SK-N-SH (cell line): ENCODE measurements around the gene C14orf93. TPM values are rescaled to one million over a fixed set of nuclear protein-coding genes. Genes with fewer than 3 reads are reported as not detected.

ENCODE experiments used
- CTCF ChIA-PET: fragments of 300-600, 350-600 bp; formaldehyde crosslinking; extraction: SDS; loops from one replicate; lab custom pipeline; 2021; lab: Yijun Ruan, JAX
- POLR2A ChIA-PET: fragments of 350-600 bp; sonication (Branson Sonifier 250); formaldehyde crosslinking; extraction: SDS; loops from one replicate; lab custom pipeline; 2020; ENCODE audit warnings: antibody characterized with exemption, inconsistent platforms; lab: Yijun Ruan, JAX
- DNase-seq: peaks from one replicate; pipeline ENCODE4 v3.0.0; 2012
- H2AFZ ChIP-seq: fragments of 200-600 bp; sonication (generic); 2 replicates; pipeline ENCODE4 v1.8.1; 2016; ENCODE audit warnings: antibody characterized with exemption, mild to moderate bottlenecking, low read depth
- H3F3A ChIP-seq: fragments of 200-600 bp; sonication (generic); replicated peaks from 2 replicates; pipeline ENCODE3; 2016; ENCODE audit warnings: antibody characterized with exemption, mild to moderate bottlenecking; ENCODE audit not compliant: insufficient read depth
- H3K27ac ChIP-seq, 2 experiments: fragments of 200-500 bp in 1 of 2; fragments of 200-600 bp in 1 of 2; sonication (Bioruptor generic) in 1 of 2; sonication (generic), shearing (Covaris generic) in 1 of 2; 2 replicates each; pipeline versions ENCODE4 v1.5.1 to v1.6.1; 2014 to 2016; ENCODE audit warnings: low read depth in 2 of 2, inconsistent platforms in 1 of 2, low read length in 1 of 2, mild to moderate bottlenecking in 1 of 2, mixed read lengths in 1 of 2
- H3K27me3 ChIP-seq: fragments of 200-600 bp; sonication (generic), shearing (Covaris generic); 2 replicates; pipeline ENCODE4 v1.6.1; 2016; ENCODE audit warnings: mixed run types; ENCODE audit not compliant: insufficient read depth
- H3K36me3 ChIP-seq, 2 experiments: fragments of 200-500 bp in 1 of 2; fragments of 200-600 bp in 1 of 2; sonication (Bioruptor generic) in 1 of 2; sonication (generic) in 1 of 2; replicated peaks in 1 of 2; 2 replicates each; pipeline versions ENCODE3 to v1.5.1; 2014 to 2016; ENCODE audit warnings: low read length in 1 of 2, mild to moderate bottlenecking in 1 of 2; ENCODE audit not compliant: insufficient read depth in 2 of 2, control insufficient read depth in 1 of 2
- H3K4me1 ChIP-seq, 2 experiments: fragments of 200-500 bp in 1 of 2; fragments of 200-600 bp in 1 of 2; sonication (Bioruptor generic) in 1 of 2; sonication (generic), shearing (Covaris generic) in 1 of 2; 2 replicates each; pipeline versions ENCODE4 v1.5.1 to v1.6.1; 2014 to 2016; ENCODE audit warnings: low read depth in 1 of 2, low read length in 1 of 2, mixed run types in 1 of 2; ENCODE audit not compliant: insufficient read depth in 2 of 2, control insufficient read depth in 1 of 2
- H3K4me2 ChIP-seq: fragments of 200-600 bp; sonication (generic), shearing (Covaris generic); 2 replicates; pipeline ENCODE4 v1.6.1; 2017; ENCODE audit warnings: mixed run types
- H3K4me3 ChIP-seq, 2 experiments: fragments of 200-500 bp in 1 of 2; fragments of 200-600 bp in 1 of 2; sonication (Bioruptor generic) in 1 of 2; sonication (generic), shearing (Covaris generic) in 1 of 2; 2 replicates each; pipeline versions ENCODE4 v1.5.1 to v1.8.1; 2014 to 2016; ENCODE audit warnings: low read depth in 2 of 2, inconsistent platforms in 1 of 2, low read length in 1 of 2, mild to moderate bottlenecking in 1 of 2, mixed read lengths in 1 of 2, moderate library complexity in 1 of 2
- H3K79me2 ChIP-seq: fragments of 200-600 bp; sonication (generic); 2 replicates; pipeline ENCODE4 v1.8.1; 2017; ENCODE audit warnings: mild to moderate bottlenecking; ENCODE audit not compliant: insufficient read depth
- H3K9ac ChIP-seq: fragments of 200-600 bp; sonication (generic); 2 replicates; pipeline ENCODE4 v1.6.1; 2017; ENCODE audit warnings: mixed run types
- H3K9me2 ChIP-seq: fragments of 200-600 bp; sonication (generic); 2 replicates; pipeline ENCODE4 v1.6.1; 2017; ENCODE audit warnings: mixed run types
- H3K9me3 ChIP-seq: fragments of 200-600 bp; sonication (generic); 2 replicates; pipeline ENCODE4 v1.6.1; 2017; ENCODE audit warnings: mixed run types, mild to moderate bottlenecking, moderate library complexity
- H4K20me1 ChIP-seq: fragments of 200-600 bp; sonication (generic); 2 replicates; pipeline ENCODE4 v1.6.1; 2017; ENCODE audit warnings: mild to moderate bottlenecking, mixed run types; ENCODE audit not compliant: insufficient read depth
- ELF1 ChIP-seq: IDR thresholded peaks from 2 replicates; pipeline ENCODE4 v1.4.0; 2012
- EP300 ChIP-seq, 2 experiments: IDR thresholded peaks; 2 replicates each; pipeline versions ENCODE4 v1.4.0 to v1.6.1; 2012; ENCODE audit warnings: borderline replicate concordance in 1 of 2, low read depth in 1 of 2, low read length in 1 of 2
- EZH2phosphoT487 ChIP-seq: fragments of 200-600 bp; sonication (generic); IDR thresholded peaks from 2 replicates; pipeline ENCODE4 v1.6.1; 2017; ENCODE audit warnings: low read depth, mixed run types, mild to moderate bottlenecking, antibody characterized with exemption, moderate library complexity, borderline replicate concordance
- FOXJ3 ChIP-seq: sonication (generic); formaldehyde crosslinking; IDR thresholded peaks from 2 replicates; pipeline ENCODE4 v1.5.1; 2020; ENCODE audit warnings: mild to moderate bottlenecking, missing genetic modification reagents
- NFIC ChIP-seq: IDR thresholded peaks from 2 replicates; pipeline ENCODE4 v1.4.0; 2012; ENCODE audit warnings: borderline replicate concordance
- NRF1 ChIP-seq: IDR thresholded peaks from 2 replicates; pipeline ENCODE4 v1.6.1; 2012; ENCODE audit warnings: low read depth, mild to moderate bottlenecking, low read length
- POLR2AphosphoS5 ChIP-seq: IDR thresholded peaks from 2 replicates; pipeline ENCODE4 v1.6.1; 2012; ENCODE audit warnings: low read depth, low read length
- RCOR1 ChIP-seq: fragments of 150-350 bp; IDR thresholded peaks from 2 replicates; pipeline ENCODE4 v1.6.1; 2017; ENCODE audit warnings: antibody characterized with exemption, low read length
- RFX5 ChIP-seq: IDR thresholded peaks from 2 replicates; pipeline ENCODE4 v1.6.1; 2012; ENCODE audit warnings: mild to moderate bottlenecking, improper control_type of control experiment, low read length
- SIN3A ChIP-seq: IDR thresholded peaks from 2 replicates; pipeline ENCODE4 v1.6.1; 2012; ENCODE audit warnings: low read depth, mild to moderate bottlenecking, low read length, moderate library complexity, borderline replicate concordance
- SMC3 ChIP-seq: IDR thresholded peaks from 2 replicates; pipeline ENCODE4 v1.6.1; 2012; ENCODE audit warnings: low read depth, low read length, improper control_type of control experiment
- TAF1 ChIP-seq: IDR thresholded peaks from 2 replicates; pipeline ENCODE4 v1.6.1; 2012; ENCODE audit warnings: low read depth, mild to moderate bottlenecking, low read length, moderate library complexity, borderline replicate concordance
- USF2 ChIP-seq: fragments of 150-350 bp; IDR thresholded peaks from 2 replicates; pipeline ENCODE4 v1.6.1; 2017; ENCODE audit warnings: antibody characterized with exemption, low read length, low read depth, borderline replicate concordance
- ZBTB33 ChIP-seq: IDR thresholded peaks from 2 replicates; pipeline ENCODE4 v1.4.0; 2012; ENCODE audit warnings: low read depth, borderline replicate concordance
- WGBS: methylation state at CpG from one replicate; pipeline ENCODE4 v1.1.6; 2017; ENCODE audit warnings: low lambda C conversion rate; 5-methylcytosine and 5-hydroxymethylcytosine counted together
- polyA plus RNA-seq, 3 experiments: library from polyadenylated mRNA; depleted of rRNA; stranded (reverse); fragments of >200 nt; gene quantifications; 2 replicates each; pipeline ENCODE4 v1.2.3, GENCODE V29; 2012
- TF ChIP-seq, protein P1 (sequence below): IDR thresholded peaks from 2 replicates; pipeline ENCODE4 v1.4.0; 2012; ENCODE audit warnings: low read depth
- TF ChIP-seq, protein P2 (sequence below): IDR thresholded peaks from 2 replicates; pipeline ENCODE4; 2012
- TF ChIP-seq, protein P3 (sequence below): IDR thresholded peaks from 2 replicates; pipeline ENCODE4 v1.6.1; 2012; ENCODE audit warnings: mild to moderate bottlenecking, low read depth, low read length, moderate library complexity

Gene C14orf93
- polyA plus RNA-seq, 1 of the 3 experiments (the other 2 are of a cell fraction) = 9.1 TPM

DNA sequence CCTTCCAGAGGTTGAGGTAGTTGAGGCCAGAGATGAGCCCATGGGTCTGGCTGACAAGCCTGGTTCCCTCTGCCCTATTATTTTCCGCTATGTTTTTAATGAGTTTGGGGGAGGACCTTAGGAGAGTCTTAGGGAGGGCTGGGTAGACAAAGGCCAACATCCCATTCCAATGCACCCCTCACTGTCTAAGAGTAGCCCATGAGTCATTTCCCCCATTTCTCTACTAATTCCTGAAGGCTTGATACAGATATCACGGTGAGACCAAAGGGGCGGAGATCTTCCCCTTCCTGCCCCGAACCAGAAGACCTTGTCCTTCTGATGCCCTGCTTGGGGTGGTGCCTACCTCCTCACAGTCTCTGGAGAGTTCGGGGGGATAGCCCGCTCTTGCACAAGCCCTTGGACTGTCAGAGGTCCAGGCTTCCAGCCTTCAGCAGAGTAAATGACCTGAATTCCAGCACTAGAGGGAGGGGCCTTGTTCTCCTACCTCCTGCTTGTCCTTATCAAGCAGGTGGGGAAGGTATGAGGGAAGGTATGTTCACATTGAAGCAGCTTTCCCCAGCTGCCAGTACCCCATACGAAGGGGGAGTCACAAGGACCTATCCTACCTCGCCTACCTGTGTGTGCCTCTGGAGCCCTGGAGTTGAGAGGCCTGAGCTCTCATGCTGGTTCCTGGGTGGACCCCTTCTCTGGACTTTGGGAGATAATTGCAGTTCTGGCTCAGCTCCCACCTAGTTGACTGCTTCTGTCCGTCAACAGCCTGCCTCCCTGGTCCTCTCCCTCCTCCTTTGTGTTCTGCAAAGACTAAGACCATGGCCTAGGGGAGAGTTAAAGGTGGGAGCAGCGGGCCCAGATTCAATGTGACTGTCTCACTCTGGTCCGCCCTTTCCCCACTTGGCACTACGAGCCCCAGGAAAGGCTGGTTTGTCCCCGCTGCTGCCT, 35.7 kb upstream of the C14orf93 start:
- Histone ChIP-seq H3K36me3 (peaks cover 0 to 2% of the 10 kb centered on the region in 2 experiments), H4K20me1 (no peaks in the 10 kb centered on the region), H3K27ac (no peak overlapping the region), H3K9me2 (no peaks in the 10 kb centered on the region), H3F3A (peaks cover 7% of the 10 kb centered on the region), H2AFZ (peak overlapping the region; percentile 65; the same call in 1 of the 2 replicates), H3K9me3 (no peaks in the 10 kb centered on the region), H3K79me2 (no peaks in the 10 kb centered on the region), H3K9ac (no peak overlapping the region), H3K4me1 (peaks cover 0 to 11% of the 10 kb centered on the region in 2 experiments; a peak in 1 of 4 replicates), H3K4me3 (no peak overlapping the region), H3K4me2 (no peak overlapping the region), H3K27me3 (no peaks in the 10 kb centered on the region)
- TF ChIP-seq SIN3A = no peak
- WGBS = 89% methylated on average over 10 of the region's 13 CpGs
- ChIA-PET CTCF (interaction anchor here (2.6 to 33.1 kb wide), 2 partner anchors 13 to 58 kb away, joined by 10 to 1566 read pairs; partner anchors contain the start of gene AJUBA), POLR2A (interaction anchor here (0.7 kb wide), 1 partner anchor 10 kb away, joined by 3 read pairs; no protein-coding TSS in a partner anchor)
- no peak for DNase-seq

- Histone ChIP-seq H3K9me3 (no peaks in the 10 kb centered on the region), H3K4me3 (no peak overlapping the region), H3K4me2 (no peak overlapping the region), H3K79me2 (no peaks in the 10 kb centered on the region), H3K4me1 (peaks cover 0 to 11% of the 10 kb centered on the region in 2 experiments; a peak in 1 of 4 replicates), H3K9me2 (no peaks in the 10 kb centered on the region), H4K20me1 (no peaks in the 10 kb centered on the region), H3K27me3 (no peaks in the 10 kb centered on the region), H3K36me3 (peaks cover 0 to 2% of the 10 kb centered on the region in 2 experiments), H3K9ac (no peak overlapping the region), H3F3A (peaks cover 11% of the 10 kb centered on the region), H2AFZ (no peak overlapping the region), H3K27ac (no peak overlapping the region)
- ChIA-PET POLR2A (interaction anchor here (1.1 to 1.5 kb wide), 2 partner anchors 21 to 38 kb away, joined by 3 to 5 read pairs; no protein-coding TSS in a partner anchor), CTCF (interaction anchor here (1.4 to 33.1 kb wide), 4 partner anchors 10 to 57 kb away, joined by 4 to 1566 read pairs (median 15); partner anchors contain the start of genes AJUBA and CDH24)
- TF ChIP-seq NFIC (no peak), FOXJ3 (CRISPR knock-in tag) (no peak), EZH2phosphoT487 (no peak), ELF1 (no peak), NRF1 (no peak), USF2 (no peak), SMC3 (no peak), TAF1 (no peak), RFX5 (no peak), EP300 (IDR thresholded peaks at IDR 0.05; ENCODE audit: borderline replicate concordance in 1 of 2, low read depth in 1 of 2, low read length in 1 of 2) (no peak), RCOR1 (no peak), POLR2AphosphoS5 (no peak), ZBTB33 (no peak)
- TF ChIP-seq, protein P1, sequence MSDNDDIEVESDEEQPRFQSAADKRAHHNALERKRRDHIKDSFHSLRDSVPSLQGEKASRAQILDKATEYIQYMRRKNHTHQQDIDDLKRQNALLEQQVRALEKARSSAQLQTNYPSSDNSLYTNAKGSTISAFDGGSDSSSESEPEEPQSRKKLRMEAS = no peak
- TF ChIP-seq, protein P2, sequence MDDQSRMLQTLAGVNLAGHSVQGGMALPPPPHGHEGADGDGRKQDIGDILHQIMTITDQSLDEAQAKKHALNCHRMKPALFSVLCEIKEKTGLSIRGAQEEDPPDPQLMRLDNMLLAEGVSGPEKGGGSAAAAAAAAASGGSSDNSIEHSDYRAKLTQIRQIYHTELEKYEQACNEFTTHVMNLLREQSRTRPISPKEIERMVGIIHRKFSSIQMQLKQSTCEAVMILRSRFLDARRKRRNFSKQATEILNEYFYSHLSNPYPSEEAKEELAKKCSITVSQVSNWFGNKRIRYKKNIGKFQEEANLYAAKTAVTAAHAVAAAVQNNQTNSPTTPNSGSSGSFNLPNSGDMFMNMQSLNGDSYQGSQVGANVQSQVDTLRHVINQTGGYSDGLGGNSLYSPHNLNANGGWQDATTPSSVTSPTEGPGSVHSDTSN = no peak
- TF ChIP-seq, protein P3, sequence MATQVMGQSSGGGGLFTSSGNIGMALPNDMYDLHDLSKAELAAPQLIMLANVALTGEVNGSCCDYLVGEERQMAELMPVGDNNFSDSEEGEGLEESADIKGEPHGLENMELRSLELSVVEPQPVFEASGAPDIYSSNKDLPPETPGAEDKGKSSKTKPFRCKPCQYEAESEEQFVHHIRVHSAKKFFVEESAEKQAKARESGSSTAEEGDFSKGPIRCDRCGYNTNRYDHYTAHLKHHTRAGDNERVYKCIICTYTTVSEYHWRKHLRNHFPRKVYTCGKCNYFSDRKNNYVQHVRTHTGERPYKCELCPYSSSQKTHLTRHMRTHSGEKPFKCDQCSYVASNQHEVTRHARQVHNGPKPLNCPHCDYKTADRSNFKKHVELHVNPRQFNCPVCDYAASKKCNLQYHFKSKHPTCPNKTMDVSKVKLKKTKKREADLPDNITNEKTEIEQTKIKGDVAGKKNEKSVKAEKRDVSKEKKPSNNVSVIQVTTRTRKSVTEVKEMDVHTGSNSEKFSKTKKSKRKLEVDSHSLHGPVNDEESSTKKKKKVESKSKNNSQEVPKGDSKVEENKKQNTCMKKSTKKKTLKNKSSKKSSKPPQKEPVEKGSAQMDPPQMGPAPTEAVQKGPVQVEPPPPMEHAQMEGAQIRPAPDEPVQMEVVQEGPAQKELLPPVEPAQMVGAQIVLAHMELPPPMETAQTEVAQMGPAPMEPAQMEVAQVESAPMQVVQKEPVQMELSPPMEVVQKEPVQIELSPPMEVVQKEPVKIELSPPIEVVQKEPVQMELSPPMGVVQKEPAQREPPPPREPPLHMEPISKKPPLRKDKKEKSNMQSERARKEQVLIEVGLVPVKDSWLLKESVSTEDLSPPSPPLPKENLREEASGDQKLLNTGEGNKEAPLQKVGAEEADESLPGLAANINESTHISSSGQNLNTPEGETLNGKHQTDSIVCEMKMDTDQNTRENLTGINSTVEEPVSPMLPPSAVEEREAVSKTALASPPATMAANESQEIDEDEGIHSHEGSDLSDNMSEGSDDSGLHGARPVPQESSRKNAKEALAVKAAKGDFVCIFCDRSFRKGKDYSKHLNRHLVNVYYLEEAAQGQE = no peak
- 93% methylated on average over 8 of the region's 8 CpGs for WGBS
- no peak for DNase-seq
Observed at GRCh38 chr14:23044840-23045239, 34.9 kb upstream of the C14orf93 start.
